Uterus (tissue), 2 donors: ENCODE measurements around the gene TTYH1.

Experiments
- CTCF ChIP-seq, 4 experiments: fragments of 200-600 bp in 2 of 4; fragments of 450-650 bp in 2 of 4; sonication (generic) in 2 of 4; IDR thresholded peaks; one replicate each; pipeline ENCODE4 v1.5.1; 2016 to 2019; ENCODE audit warnings: antibody characterized with exemption in 4 of 4, mild to moderate bottlenecking in 2 of 4, moderate library complexity in 1 of 4
- POLR2A ChIP-seq, 2 donors: fragments of 450-650 bp; IDR thresholded peaks; one replicate each; pipeline ENCODE4 v1.6.1; 2016; ENCODE audit warnings: antibody characterized with exemption in 2 of 2, mild to moderate bottlenecking in 1 of 2, moderate library complexity in 1 of 2

DNA sequence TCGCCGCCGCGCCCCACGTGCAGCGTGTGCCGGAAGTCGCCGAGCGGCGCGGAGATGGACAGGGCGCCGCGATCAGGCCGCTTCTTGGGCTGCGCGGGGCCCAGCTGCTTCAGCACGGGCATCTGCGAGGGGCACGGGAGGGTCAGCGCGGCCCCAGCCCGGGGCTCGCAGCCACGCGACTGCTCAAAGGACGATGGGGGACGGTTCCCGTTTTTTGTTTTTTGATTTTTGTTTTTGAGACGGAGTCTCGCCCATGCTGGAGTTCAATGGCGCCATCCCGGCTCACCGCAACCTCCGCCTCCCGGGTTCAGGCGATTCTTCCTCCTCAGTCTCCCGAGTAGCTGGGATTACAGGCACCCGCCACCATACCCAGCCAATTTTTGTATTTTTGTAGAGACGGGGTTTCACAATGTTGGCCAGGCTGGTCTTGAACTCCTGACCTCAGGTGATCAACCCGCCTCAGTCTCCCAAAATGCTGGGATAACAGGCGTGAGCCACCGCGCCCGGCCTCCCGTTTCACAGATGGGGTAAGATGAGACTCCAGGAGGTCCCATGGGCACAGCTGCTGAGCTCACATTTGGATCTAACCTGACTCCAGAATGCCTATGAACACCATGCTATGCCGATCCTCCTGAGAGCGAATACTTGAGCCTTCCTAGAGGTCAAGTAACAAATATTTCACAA lies 50.3 kb downstream of the TTYH1 start:
- TF ChIP-seq POLR2A (IDR thresholded peaks at IDR 0.05) (no peak), CTCF (IDR thresholded peaks at IDR 0.05) (no peak)
